C4-2B (cell line): Measurements from ENCODE around the gene NPAS3.

Experiments
- ZFX ChIP-seq: fragments of 450-650 bp; IDR thresholded peaks from 2 replicates; pipeline ENCODE4 v1.6.1; 2017
- TF ChIP-seq, protein P1 (sequence below): fragments of 450-650 bp; conservative IDR thresholded peaks from 2 replicates; pipeline ENCODE4 v1.5.1; 2017; ENCODE audit warnings: mild to moderate bottlenecking

DNA sequence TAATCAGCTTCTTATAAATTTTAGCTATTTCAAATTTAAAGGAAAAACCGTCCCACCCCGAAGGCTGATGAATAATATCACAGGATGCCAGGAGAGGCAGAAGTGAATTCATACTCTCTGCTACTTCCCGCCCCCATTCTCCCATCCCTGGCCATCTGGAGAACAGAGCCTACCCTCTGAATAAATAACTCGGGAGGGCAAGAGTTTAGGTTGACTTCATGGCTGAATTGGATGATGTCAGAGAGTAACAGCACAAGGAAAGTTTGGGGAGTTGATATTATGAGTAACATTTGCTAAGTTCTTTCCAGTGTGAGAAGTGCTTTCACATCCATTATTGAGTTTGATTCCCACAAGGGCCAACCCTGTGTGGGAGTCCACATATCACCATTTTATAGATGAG, 770.6 kb downstream of the NPAS3 start:
- TF ChIP-seq ZFX: no peak
- TF ChIP-seq, protein P1, sequence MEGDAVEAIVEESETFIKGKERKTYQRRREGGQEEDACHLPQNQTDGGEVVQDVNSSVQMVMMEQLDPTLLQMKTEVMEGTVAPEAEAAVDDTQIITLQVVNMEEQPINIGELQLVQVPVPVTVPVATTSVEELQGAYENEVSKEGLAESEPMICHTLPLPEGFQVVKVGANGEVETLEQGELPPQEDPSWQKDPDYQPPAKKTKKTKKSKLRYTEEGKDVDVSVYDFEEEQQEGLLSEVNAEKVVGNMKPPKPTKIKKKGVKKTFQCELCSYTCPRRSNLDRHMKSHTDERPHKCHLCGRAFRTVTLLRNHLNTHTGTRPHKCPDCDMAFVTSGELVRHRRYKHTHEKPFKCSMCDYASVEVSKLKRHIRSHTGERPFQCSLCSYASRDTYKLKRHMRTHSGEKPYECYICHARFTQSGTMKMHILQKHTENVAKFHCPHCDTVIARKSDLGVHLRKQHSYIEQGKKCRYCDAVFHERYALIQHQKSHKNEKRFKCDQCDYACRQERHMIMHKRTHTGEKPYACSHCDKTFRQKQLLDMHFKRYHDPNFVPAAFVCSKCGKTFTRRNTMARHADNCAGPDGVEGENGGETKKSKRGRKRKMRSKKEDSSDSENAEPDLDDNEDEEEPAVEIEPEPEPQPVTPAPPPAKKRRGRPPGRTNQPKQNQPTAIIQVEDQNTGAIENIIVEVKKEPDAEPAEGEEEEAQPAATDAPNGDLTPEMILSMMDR: no peak
